AG10803 (cell line): Measurements from ENCODE around the gene CAB39L.

Experiments used
- DNase-seq: peaks from one replicate; pipeline ENCODE4 v3.0.0; 2010; ENCODE audit warnings: low read depth
- H3K4me3 ChIP-seq: 2 replicates; pipeline ENCODE4 v1.5.1; 2011; ENCODE audit warnings: mild to moderate bottlenecking, low read length, control low read depth
- CTCF ChIP-seq: conservative IDR thresholded peaks from 2 replicates; pipeline ENCODE4 v1.5.1; 2011; ENCODE audit warnings: mild to moderate bottlenecking, low read length, control low read depth, inconsistent platforms

Gene CAB39L

GRCh38 chr13:49429121-49429520, 14.7 kb downstream of the CAB39L start:
- DNase-seq, result no peak
- no peak for TF ChIP-seq CTCF
- no peak overlapping the region for H3K4me3 ChIP-seq

- TF ChIP-seq CTCF, result no peak
- DNase-seq, result no peak
- no peak overlapping the region for H3K4me3 ChIP-seq
Observed at GRCh38 chr13:49428041-49428763, 15.7 kb downstream of the CAB39L start.

- DNase-seq, result no peak
- TF ChIP-seq CTCF, result no peak
- no peak overlapping the region for H3K4me3 ChIP-seq
Observed at GRCh38 chr13:49424011-49424560, 19.8 kb downstream of the CAB39L start.

- no peak for TF ChIP-seq CTCF
- H3K4me3 ChIP-seq, result no peak overlapping the region
- no peak for DNase-seq
Observed at GRCh38 chr13:49421391-49421790, 22.5 kb downstream of the CAB39L start.

GRCh38 chr13:49419276-49419675, 24.6 kb downstream of the CAB39L start:
- no peak for DNase-seq
- H3K4me3 ChIP-seq, result no peak overlapping the region
- TF ChIP-seq CTCF, result no peak

- H3K4me3 ChIP-seq, result no peak overlapping the region
- TF ChIP-seq CTCF, result no peak
Observed at GRCh38 chr13:49418206-49418605, 25.7 kb downstream of the CAB39L start.

GRCh38 chr13:49417161-49417560, 26.7 kb downstream of the CAB39L start:
- no peak overlapping the region for H3K4me3 ChIP-seq
- no peak for DNase-seq
- TF ChIP-seq CTCF, result no peak

More at GRCh38 chr13:49418206-49418605, 25.7 kb downstream of the CAB39L start:
- no peak for DNase-seq
